ENCODE data around the gene EPHA10.

Gene EPHA10

GRCh38 chr1:37752213-37752582 lies 12.7 kb downstream of the EPHA10 start:
- H3K4me1 ChIP-seq: peaks cover 2% of the 10 kb centered on the region
- H3K36me3 ChIP-seq (ENCODE audit: control insufficient read depth, insufficient read depth, low read length): no peaks in the 10 kb centered on the region
- peak overlapping the region; percentile 44 for H3K4me2 ChIP-seq (ENCODE audit: low read length)
- no peak overlapping the region for H3K9ac ChIP-seq
- peak overlapping the region; percentile 73 for H2AFZ ChIP-seq
- no peaks in the 10 kb centered on the region for H3K9me3 ChIP-seq (ENCODE audit: control insufficient read depth, low read length)
- H3K27ac ChIP-seq: no peak overlapping the region
- H3K79me2 ChIP-seq: no peaks in the 10 kb centered on the region
- H3K4me3 ChIP-seq (ENCODE audit: low read depth, low read length): no peak overlapping the region
- no peaks in the 10 kb centered on the region for H3K27me3 ChIP-seq (ENCODE audit: control insufficient read depth, insufficient read depth, low read length)
- no peak for TF ChIP-seq CTCF (IDR thresholded peaks at IDR 0.05)

- Histone ChIP-seq H3K4me3 (ENCODE audit: low read depth, low read length) (no peak overlapping the region), H3K27me3 (ENCODE audit: control insufficient read depth, insufficient read depth, low read length) (no peaks in the 10 kb centered on the region), H3K4me1 (no peaks in the 10 kb centered on the region), H3K4me2 (ENCODE audit: low read length) (no peak overlapping the region), H3K79me2 (no peaks in the 10 kb centered on the region), H3K36me3 (ENCODE audit: control insufficient read depth, insufficient read depth, low read length) (no peaks in the 10 kb centered on the region), H2AFZ (no peak overlapping the region), H3K9me3 (ENCODE audit: control insufficient read depth, low read length) (no peaks in the 10 kb centered on the region), H3K9ac (no peak overlapping the region), H3K27ac (no peak overlapping the region)
- no peak for TF ChIP-seq CTCF (IDR thresholded peaks at IDR 0.05)
Observed at GRCh38 chr1:37748565-37748964, 16.4 kb downstream of the EPHA10 start.

- Histone ChIP-seq H3K36me3 (ENCODE audit: control insufficient read depth, insufficient read depth, low read length) (no peaks in the 10 kb centered on the region), H3K9me3 (ENCODE audit: control insufficient read depth, low read length) (no peaks in the 10 kb centered on the region), H2AFZ (no peak overlapping the region), H3K27ac (no peak overlapping the region), H3K79me2 (no peaks in the 10 kb centered on the region), H3K4me1 (no peaks in the 10 kb centered on the region), H3K9ac (no peak overlapping the region), H3K27me3 (ENCODE audit: control insufficient read depth, insufficient read depth, low read length) (no peaks in the 10 kb centered on the region), H3K4me3 (ENCODE audit: low read depth, low read length) (no peak overlapping the region), H3K4me2 (ENCODE audit: low read length) (no peak overlapping the region)
- TF ChIP-seq CTCF (IDR thresholded peaks at IDR 0.05): no peak
Observed at GRCh38 chr1:37746806-37747205, 18.1 kb downstream of the EPHA10 start.

GRCh38 chr1:37741662-37742061 lies 23.3 kb downstream of the EPHA10 start:
- H3K4me3 ChIP-seq (ENCODE audit: low read depth, low read length): no peak overlapping the region
- H3K4me2 ChIP-seq (ENCODE audit: low read length): no peak overlapping the region
- TF ChIP-seq CTCF (IDR thresholded peaks at IDR 0.05): no peak
- no peak overlapping the region for H3K9ac ChIP-seq
- H3K27me3 ChIP-seq (ENCODE audit: control insufficient read depth, insufficient read depth, low read length): no peaks in the 10 kb centered on the region
- H2AFZ ChIP-seq: no peak overlapping the region
- no peaks in the 10 kb centered on the region for H3K9me3 ChIP-seq (ENCODE audit: control insufficient read depth, low read length)
- no peaks in the 10 kb centered on the region for H3K79me2 ChIP-seq
- no peaks in the 10 kb centered on the region for H3K36me3 ChIP-seq (ENCODE audit: control insufficient read depth, insufficient read depth, low read length)
- H3K27ac ChIP-seq: no peak overlapping the region
- H3K4me1 ChIP-seq: no peaks in the 10 kb centered on the region

- no peaks in the 10 kb centered on the region for H3K4me1 ChIP-seq
- H3K4me3 ChIP-seq (ENCODE audit: low read depth, low read length): no peak overlapping the region
- no peak overlapping the region for H3K27ac ChIP-seq
- H3K27me3 ChIP-seq (ENCODE audit: control insufficient read depth, insufficient read depth, low read length): no peaks in the 10 kb centered on the region
- no peak overlapping the region for H3K9ac ChIP-seq
- H3K9me3 ChIP-seq (ENCODE audit: control insufficient read depth, low read length): no peaks in the 10 kb centered on the region
- H2AFZ ChIP-seq: no peak overlapping the region
- H3K4me2 ChIP-seq (ENCODE audit: low read length): no peak overlapping the region
- no peak for TF ChIP-seq CTCF (IDR thresholded peaks at IDR 0.05)
- H3K79me2 ChIP-seq: no peaks in the 10 kb centered on the region
- H3K36me3 ChIP-seq (ENCODE audit: control insufficient read depth, insufficient read depth, low read length): no peaks in the 10 kb centered on the region
Observed at GRCh38 chr1:37741130-37741529, 23.8 kb downstream of the EPHA10 start.

Data from parathyroid adenoma (tissue), 2 donors.